Measurements from ENCODE around the gene C1GALT1C1. TPM values are rescaled to one million over a fixed set of nuclear protein-coding genes. Genes with fewer than 3 reads are reported as not detected.

Gene C1GALT1C1
- total RNA-seq, 2 experiments from 2014 or later, result 15.1 to 18.2 TPM

Other genes with a start within 250 kb of the C1GALT1C1 start
- 10 to 100 TPM; 30.4 to 34.5 TPM for gene LAMP2, start 160.8 kb downstream of the C1GALT1C1 start, total RNA-seq
- gene CUL4B, start 69.1 kb downstream of the C1GALT1C1 start, total RNA-seq, result 10 to 100 TPM; 49.2 to 49.6 TPM
- 10 to 100 TPM; 47.8 to 73.3 TPM for gene MCTS1, start 26.0 kb downstream of the C1GALT1C1 start, total RNA-seq
- not detected for gene CT47B1, start 245.8 kb upstream of the C1GALT1C1 start, total RNA-seq